GM18868 (cell line): ENCODE results near the gene ZNF441.
"Not testable (repeated sequence)": the region's sequence is repeated elsewhere in the genome, so short reads cannot be mapped to it uniquely, and the experiment has no call there.

Experiments used
- ATAC-seq: cut with Tn5 transposase; IDR thresholded peaks from one replicate; pipeline ENCODE4 v1.9.1; 2021; ENCODE audit warnings: mild to moderate bottlenecking, moderate library complexity; ENCODE audit not compliant: unreplicated experiment

The ZNF441 gene

DNA sequence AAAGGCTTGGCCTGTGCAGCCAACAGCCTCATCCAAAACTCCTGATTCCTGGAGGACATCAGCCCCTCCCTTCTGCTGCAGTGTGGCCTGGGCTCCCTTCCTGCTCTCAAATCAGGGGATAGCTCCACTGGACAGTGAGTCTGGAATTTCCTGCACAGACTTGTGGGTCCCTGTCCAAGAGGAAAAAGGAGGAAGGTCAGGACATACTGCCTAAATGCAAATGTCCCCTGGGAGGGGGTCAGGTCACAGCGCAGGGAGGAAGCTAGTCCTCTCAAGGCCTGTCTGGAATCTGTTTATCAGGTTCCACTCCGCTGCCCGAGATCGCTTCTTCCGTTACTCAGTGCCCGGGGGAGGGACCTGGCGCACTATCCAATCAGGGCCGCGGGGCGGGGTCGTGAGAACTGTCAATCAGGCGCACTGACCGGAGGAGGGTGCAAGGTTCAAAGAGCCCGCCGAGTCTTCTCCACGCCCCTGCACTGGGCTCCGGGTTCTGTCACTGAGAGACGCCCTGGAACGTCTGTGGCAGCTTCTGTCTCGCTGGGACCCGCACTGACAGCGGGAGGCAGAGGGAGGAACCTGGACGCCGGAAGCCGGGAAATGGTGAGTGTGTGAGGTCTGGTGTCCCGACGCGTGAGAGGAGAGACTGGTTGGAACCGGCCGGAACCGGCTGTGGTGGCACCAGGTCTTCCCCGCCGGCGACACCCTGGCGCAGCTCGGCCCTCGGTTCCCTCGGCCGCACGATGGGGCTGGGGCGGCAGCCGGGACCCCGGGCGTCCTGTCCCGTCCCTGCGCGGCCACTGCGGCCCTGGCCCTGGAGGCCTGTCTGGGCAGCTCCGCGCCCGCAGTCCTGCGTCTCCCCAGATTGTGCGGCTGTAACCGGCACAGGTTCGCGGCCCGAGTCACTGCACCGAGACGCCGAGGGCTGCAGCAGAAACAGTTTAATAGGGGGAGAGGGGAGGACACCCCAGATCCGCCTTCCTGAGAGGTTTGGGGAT, at the start of gene ZNF441:
ZNF441 (plus strand) TSS at position 404 of the 995 bp plus-strand sequence; CDS start at position 598, 194 bp downstream.
- peak; percentile 93 for ATAC-seq

DNA sequence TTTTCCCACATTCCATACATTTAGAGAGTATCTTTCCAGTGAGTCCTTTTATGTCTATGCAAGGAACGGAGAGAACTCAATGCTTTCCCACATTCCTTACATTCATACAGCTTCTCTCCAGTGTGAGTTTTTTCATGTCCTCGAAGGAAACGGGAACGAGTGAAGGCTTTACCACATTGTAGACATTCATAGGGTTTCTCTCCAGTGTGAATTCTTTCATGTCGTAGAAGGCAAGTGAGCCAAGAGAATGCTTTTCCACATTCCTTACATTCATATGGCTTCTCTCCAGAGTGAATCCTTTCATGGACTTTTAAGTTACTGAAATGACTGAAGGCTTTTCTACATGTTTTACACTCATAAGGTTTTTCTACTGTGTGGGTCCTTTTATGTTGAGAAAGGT, 45.1 kb upstream of the ZNF441 start:
- ATAC-seq: no peak

DNA sequence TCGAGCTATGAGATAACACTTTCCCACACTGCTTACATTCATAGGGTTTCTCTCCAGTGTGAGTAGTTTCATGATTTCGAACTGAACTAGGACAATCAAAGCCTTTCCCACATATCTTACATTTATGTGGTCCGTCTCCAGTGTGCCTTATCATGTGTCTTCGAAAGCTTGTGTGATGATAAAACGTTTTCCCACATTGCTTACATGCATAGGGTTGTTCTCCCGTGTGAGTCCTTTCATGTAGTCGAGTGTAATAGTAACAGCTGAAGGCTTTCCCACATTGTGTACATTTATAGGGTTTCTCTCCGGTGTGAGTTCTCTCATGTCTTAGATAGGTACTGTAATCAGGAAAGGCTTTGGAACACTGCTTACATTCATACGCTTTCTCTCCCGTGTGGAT, 44.4 kb upstream of the ZNF441 start:
- no peak for ATAC-seq

DNA sequence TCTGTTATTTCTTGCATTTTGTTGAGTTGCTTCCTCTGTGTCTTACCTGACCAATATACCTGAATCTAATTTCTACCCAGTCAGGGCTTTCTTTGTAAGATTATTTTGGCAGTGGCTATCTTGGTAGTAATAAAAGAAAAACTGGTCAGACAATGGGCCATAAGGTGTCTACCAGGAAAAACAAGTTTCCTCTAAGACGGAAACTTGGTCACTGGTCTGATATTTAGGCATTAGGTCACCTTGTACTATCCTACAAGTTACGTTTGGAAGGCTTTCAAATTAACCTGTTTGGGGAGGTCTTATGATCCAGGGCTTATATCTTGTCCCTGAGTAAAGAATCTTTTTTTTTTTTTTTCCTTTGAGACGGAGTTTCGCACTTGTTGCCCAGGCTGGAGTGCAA, 37.2 kb upstream of the ZNF441 start:
- no peak for ATAC-seq

DNA sequence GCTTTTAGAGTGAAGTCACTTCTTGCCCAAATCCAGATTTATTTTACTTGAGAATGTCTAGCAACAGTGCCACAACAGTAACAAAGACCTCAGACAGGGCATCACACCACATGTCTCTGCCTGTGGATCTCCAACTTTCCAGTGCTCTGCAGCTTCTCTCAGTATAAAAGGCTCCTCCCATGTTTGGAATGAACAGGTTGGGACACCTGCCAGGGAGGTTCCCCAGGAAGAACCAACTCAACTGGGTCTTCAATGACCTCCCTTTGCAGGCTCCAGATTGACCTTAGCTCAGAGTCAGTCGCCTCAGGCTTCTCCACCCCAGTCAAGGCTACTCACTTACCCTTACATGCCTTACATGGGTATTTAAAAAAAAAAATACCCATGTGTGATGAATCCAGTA, 31.4 kb upstream of the ZNF441 start:
- no peak for ATAC-seq

DNA sequence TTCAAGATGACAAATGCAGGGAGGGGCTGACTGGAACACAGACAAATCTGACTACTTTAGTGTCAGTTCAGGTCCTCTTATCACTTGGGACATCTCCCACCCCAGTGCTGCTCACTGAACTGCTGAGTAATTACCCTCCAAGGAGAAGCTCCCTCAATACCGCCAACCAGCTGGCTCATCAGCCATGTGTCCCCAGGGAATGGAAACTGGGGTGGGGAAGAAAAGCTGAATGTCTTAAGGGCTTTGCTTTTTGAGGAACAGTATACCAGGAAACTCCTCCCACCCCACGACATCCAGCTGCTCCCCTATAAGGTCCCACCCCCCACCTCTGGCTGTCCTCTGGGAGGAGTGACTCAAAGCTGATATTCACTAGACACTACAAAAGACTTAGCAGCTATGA, 30.1 kb upstream of the ZNF441 start:
- no peak for ATAC-seq

DNA sequence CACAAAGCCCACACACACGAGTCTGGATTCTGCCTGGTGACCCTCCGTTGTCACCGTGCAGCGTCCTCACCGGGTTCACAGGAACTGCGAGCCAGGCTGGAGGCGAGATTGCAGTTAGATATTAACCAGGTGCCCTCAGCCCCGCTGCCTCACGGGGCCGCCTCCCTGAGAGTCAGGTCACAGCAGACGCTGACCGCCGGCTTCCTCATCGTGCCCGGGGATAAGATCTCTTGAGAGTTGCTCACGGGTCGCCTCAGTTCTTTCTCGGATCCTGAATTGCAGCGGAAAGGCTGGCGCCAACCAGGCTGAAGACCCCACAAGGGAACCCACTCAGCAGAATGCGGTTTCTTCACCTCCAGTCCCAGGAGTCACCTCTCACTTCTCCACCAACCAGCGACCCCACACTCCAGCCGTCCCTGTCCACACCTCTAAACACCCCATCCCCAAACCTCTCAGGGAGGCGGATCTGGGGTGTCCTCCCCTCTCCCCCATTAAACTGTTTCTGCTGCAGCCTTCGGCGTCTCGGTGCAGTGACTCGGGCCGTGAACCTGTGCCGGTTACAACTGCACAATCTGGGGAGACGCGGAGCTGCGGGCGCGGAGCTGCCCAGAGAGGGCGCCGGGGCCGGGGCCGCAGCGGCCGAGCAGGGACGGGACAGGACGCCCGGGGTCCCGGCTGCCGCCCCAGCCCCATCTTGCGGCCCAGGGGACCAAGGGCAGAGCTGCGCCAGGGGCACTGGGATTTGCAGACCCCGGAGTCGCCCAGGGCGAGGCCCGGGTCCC, 28.6 kb upstream of the ZNF441 start:
- ATAC-seq: peak; percentile 32

DNA sequence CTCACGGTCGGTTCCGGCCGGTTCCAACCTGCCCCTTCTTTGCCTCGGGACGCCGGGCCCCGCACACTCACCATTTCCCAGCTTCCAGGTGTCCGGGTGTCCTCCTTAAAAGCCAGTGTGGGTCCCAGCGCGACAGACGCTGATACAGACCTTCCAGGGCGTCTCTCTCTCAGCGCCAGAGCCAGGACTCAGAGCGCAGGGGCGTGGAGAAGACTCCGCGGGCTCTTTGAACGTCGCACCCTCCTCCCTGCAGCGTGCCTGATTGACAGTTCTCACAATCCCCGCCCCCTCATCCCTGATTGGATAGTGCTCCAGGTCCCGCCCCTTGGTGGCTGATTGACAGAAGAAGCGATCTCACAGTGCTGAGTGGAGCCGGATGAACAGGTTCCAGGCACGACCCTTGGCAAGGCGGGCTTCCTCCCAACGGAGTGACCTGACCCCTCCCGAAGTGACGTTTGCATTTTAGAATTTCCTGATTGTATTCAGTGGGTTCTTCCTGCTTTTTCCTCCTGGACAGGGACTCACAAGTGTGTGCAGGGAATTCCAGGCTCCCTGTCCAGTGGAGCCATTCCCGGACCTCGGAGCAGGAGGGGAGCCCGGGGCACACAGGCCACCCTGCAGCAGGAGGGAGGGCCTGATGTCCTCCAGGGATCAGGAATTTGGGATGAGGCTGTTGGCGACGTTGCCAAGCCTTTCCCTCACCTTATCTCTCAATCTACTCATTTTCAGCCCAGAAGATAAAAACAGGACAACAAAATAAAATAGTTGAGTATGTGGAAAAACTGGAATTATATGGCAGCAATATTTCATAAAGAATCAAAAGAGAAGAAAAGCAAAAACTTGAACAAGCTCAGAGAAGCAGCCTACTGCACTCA, 27.8 kb upstream of the ZNF441 start, which contains the start of gene ZNF823:
ZNF823 (minus strand) TSS at position 201 of the 875 bp plus-strand sequence; CDS start at position 74, 127 bp downstream.
- ATAC-seq: peak; percentile 93

DNA sequence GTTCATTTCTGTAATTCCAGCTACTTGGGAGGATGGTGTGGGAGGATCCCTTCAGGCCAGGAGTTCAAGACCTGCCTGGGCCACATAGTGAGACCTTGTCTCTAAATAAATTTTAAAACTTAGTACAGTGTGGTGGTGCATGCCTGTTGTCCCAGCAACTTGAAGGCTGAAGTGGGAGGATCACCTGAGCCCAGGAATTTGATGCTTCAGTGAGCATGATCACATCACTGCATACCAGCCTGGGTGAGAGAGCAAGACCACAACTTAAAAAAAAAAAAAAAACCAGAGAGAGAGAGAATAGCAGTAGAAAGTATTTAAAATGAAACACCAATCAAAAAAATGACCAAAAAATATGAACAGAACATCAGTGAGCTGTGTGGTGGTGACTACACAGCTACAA, 20.9 kb upstream of the ZNF441 start:
- ATAC-seq: no peak

DNA sequence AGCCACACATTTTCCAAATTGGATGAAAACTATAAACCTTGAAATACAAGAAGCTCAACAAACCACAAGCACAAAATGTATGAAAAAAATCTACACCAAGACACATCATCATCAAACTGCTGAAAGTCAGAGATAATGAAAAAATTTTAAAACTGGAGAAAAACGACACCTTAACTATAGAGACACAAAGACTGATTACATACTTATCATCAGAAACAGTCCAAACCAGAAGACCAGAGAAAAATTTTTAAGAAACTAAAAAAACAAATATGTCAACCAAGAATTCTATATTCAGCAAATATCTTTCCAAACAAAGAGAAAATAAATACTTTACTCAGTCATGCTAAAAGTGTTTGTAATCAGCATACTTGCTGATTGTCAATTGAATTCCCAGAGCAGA, 19.5 kb upstream of the ZNF441 start:
- no peak for ATAC-seq

DNA sequence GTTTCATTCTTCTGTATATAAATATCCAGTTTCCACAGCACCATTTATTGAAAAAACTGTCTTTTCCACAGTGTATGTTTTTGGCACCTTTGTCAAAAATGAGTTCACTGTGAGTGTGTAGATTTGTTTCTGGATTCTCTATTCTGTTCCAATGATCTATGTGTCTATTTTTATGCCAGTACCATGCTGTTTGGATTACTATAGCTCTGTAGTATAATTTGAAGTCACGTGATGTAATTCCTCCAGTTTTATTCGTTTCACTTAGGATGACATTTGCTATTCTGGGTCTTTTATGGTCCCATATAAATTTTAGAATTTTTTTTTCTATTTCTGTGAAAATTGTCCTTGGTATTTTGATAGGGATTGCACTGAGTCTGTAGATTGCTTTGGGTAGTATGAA, 17.0 kb upstream of the ZNF441 start:
- ATAC-seq: no peak

DNA sequence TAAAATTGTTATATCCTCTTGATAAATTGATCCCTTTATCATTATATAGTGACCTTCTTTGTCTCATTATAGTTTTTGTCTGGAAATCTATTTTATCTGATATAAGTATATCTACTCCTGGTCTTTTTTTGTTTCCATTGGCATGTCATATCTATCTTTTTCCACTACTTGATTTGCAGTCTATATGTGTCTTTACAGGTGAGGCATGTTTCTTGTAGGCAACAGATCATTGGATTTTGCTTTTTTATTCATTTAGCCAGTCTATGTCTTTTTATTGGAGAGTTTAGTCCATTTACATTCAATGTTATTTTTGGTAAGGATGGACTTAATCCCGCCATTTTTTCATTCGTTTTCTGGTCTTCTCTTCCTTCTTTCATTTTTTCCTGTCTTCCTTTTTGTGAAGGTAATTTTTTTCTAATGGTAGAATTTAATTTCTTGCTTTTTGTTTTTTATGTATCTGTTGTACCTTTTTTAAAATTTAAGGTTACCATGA, 14.5 kb upstream of the ZNF441 start:
- ATAC-seq: no peak

DNA sequence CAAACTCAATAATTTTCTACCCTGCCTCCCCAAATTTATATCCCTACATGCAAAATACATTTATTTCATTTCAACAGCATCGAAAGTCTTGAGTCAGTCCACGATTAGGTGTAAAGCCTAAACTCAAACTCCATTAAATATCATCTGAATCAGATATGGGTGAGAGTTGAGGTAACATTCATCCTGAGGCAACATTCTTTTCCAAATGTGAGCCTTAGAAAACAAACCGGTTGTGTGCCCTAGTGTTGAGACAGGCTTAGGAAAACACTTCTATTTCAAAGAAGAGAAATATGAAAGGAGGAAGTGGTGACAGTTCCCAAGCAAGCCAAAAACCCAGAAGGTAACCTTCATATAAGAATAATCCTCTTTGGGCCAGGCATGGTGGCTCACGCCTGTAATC, 12.1 kb upstream of the ZNF441 start:
- no peak for ATAC-seq

DNA sequence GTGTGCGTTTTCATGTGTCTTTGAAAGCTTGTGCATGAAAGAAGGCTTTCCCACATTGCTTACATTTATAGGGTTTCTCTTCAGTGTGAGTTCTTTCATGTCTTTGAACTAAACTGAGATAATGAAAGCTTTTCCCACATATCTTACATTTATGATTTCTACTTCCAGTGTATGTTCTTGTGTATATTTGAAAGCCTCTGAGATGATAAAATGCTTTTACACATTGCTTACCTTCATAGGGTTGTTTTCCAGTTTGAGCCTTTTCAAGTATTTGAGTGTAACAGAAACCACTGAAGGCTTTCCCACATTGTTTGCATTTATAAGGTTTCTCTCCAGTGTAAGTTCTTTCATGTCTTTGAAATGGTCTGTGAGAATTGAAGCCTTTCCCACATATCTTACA, 9.8 kb upstream of the ZNF441 start:
- no peak for ATAC-seq

DNA sequence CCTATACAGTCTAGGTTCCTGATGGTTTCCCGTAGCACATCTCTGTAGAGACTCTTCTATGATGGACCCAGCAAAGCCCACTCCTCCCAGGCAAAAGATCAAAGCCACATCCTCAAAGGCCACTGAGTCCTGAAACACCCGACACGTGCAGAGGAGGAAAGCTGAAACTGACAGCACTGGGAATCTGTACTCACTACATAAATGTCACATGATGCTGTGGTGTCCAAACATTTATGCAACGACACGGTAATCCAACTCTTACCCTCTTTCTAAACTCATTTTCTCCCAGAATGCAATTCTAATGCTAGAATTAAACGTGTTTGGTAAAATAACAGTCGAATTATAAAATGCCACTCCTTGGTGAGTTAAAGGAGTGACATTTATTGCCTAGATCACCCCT, 7.0 kb upstream of the ZNF441 start:
- no peak for ATAC-seq

DNA sequence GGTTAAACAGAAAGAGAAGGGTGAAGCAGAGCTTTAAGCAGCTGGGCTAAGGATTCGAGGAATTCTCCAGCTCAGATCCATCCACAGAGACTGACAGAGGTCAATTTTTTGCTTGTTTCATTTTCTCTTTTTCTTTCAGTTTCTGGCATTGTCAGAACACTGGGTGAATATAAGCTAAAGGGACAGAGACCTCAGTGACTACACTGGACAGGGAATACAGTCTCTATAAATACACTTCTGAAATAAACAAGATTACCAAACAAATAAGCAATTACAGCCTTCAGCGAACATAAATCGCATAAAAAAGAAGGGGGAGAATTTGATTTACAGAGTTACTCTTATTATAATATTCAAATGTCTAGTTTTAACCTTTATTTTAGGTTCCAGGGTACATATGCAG, 3.7 kb upstream of the ZNF441 start:
- ATAC-seq: no peak

DNA sequence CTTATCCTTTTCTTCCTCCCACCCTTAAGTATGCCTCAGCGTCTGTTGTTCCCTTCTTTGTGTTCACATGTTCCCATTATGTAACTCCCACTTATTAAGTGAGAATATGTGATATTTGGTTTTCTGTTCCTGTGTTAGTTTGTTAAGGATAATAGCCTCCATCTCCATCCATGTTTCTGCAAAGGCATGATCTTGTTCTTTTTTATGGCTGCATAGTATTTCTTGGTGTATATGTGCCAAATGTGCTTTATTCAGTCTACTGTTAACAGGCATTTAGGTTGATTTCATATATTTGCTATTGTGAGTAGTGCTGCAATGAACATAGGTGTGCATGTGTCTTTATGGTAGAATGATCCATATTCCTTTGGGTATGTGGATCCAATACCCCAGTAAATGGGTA, 3.2 kb upstream of the ZNF441 start:
- no peak for ATAC-seq

DNA sequence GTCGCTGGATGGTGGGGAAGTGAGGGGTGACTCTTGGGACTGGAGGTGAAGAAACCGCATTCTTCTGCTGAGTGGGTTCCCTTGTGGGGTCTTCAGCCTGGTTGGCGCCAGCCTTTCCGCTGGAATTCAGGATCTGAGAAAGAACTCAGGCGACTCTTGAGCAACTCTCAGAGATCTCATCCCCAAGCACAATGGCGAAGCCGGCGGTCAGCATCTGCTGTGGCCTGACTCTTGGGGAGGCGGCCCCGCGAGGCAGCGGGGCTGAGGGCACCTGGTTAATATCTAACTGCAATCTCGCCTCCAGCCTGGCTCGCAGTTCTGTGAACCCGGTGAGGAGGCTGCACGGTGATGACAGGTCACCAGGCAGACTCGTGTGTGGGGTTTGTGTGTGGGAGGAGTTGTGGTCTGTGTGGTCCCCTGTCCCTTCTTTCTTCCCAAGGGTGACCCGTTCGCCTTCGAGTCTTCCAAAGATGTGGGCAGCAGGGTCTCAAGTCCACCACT, 883 bp downstream of the ZNF441 start:
- ATAC-seq: no peak

DNA sequence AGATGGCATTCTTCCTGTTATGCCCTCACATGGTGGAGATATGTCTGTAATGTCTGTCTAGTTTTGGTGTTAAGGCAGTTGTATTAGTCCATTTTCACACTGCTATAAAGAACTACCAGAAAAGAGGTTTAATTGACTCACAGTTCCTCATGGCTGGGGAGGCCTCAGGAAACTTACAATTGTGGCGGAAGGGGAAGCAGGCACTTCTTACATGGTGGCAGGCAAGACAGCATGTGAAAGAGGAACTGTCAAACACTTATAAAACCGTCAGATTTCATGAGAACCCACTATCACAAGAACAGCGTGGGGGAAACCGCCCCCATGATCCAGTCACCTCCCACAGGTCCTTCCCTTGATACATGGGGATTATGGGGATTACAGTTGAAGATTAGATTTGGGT, 3.2 kb downstream of the ZNF441 start:
- no peak for ATAC-seq

DNA sequence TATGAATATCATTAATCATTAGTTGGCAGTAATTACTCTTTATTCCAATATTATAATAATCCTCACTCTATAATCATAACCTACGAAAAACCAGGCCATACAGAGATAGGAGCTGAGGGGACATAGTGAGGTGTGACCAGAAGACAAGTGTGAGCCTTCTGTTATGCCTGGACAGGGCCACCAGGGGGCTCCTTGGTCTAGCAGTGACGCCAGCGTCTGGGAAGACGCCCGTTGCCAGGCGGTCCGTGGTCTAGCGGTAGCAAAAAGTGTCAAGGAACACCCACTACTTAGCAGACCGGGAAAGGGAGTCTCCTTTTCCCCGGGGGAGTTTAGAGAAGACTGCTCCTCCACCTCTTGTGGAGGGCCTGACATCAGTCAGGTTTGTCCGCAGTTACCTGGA, 4.7 kb downstream of the ZNF441 start:
- not testable (repeated sequence) for ATAC-seq
